Measurements from ENCODE around the gene TREML2. TPM values are rescaled to one million over a fixed set of nuclear protein-coding genes. Genes with fewer than 3 reads are reported as not detected.

TREML2 gene
- total RNA-seq, 4 donors from 2014 or later = 0.19 to 4.3 (median 0.34) TPM

DNA sequence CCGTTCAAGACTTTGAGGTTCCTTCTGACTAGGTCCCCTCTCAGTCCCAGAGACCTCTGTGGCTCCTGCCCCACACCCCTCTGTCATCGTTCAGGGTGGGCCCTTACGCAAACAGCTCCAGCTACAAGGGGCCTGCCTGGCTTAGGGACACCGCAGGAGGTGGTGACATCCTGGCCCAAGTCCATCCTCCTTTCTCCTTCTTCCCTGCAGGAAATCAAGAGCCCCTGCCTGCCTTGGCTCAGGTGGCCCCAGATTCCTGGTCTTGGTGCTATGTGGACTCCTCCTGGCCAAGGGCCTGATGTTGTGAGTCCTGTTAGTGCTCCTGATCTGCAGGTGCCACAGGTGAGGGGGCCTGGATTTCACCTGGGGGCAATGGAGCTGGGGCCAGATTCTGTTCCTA, 35.3 kb upstream of the TREML2 start:
- ATAC-seq (ENCODE audit: low FRiP score) (no peak), DNase-seq (ENCODE audit: low spot score) (no peak)
- TF ChIP-seq CTCF (IDR thresholded peaks at IDR 0.05) = no peak

GRCh38 chr6:41232667-41233066, 31.7 kb upstream of the TREML2 start:
- no peak for DNase-seq (ENCODE audit: low spot score)
- TF ChIP-seq CTCF (IDR thresholded peaks at IDR 0.05) = no peak
- no peak for ATAC-seq (ENCODE audit: low FRiP score)

GRCh38 chr6:41231246-41231645, 30.3 kb upstream of the TREML2 start:
- DNase-seq (ENCODE audit: low spot score) (no peak), ATAC-seq (ENCODE audit: low FRiP score) (no peak)
- TF ChIP-seq CTCF (IDR thresholded peaks at IDR 0.05) = no peak

- ATAC-seq (ENCODE audit: low FRiP score) (no peak), DNase-seq (ENCODE audit: low spot score) (no peak)
- no peak for TF ChIP-seq CTCF (IDR thresholded peaks at IDR 0.05)
Measured at GRCh38 chr6:41229721-41230120, 28.8 kb upstream of the TREML2 start.

DNA sequence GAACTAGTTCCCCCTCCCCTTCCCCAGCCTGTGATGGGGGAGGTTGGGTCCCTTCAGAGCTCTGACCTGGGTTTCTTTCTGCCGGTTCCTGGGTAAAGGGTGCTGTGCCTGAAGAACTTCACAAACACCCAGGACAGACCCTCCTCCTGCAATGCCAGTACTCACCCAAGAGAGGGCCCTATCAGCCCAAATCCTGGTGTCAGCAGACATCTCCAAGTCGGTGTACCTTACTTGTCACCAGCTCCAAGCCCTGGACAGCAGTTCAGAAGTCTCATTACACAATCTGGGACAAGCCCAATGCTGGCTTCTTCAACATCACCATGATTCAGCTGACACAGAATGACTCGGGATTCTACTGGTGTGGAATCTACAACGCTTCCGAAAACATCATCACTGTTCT, 27.7 kb upstream of the TREML2 start:
- TF ChIP-seq CTCF (IDR thresholded peaks at IDR 0.05) = no peak
- DNase-seq (ENCODE audit: low spot score) = no peak
- ATAC-seq (ENCODE audit: low FRiP score) = no peak

DNA sequence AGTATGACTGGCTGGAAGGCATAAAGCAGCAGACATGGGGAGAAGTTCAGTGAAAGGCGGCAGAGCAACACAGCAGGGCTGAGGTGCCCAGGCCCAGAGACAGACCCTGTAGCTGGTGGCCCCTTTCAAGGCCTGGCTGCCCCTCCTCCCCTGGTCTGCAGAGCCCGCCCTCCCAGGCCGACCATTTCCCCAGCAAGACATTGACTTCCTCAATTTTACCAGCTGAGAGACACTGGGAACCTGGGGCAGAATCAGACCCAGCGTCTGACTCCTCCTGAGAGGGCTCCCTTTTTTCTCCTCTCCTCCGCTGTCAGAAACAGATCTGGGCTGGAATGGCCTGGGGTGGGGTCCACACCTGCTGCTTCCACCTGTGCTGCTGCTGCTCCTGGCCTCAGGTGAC, 27.1 kb upstream of the TREML2 start, which contains the start of gene TREML4:
TREML4 (plus strand) TSS at position 254 of the 400 bp plus-strand sequence; CDS start at position 333, 79 bp downstream.
- TF ChIP-seq CTCF (IDR thresholded peaks at IDR 0.05) = no peak
- DNase-seq (ENCODE audit: low spot score) (no peak), ATAC-seq (ENCODE audit: low FRiP score) (no peak)

- DNase-seq (ENCODE audit: low spot score) = no peak
- TF ChIP-seq CTCF (IDR thresholded peaks at IDR 0.05) = no peak
- no peak for ATAC-seq (ENCODE audit: low FRiP score)
Measured at GRCh38 chr6:41226752-41227151, 25.8 kb upstream of the TREML2 start.
